Measurements from ENCODE around the gene RMRP. TPM values are rescaled to one million over a fixed set of nuclear protein-coding genes. Genes with fewer than 3 reads are reported as not detected.

Gene RMRP
- total and polyA plus RNA-seq, 10 of the 15 experiments (the other 5 are each of a cell fraction or from before 2014, with no cell fraction given): 12.0 to 42,450 (median 6,418) TPM; not detected in 4

DNA sequence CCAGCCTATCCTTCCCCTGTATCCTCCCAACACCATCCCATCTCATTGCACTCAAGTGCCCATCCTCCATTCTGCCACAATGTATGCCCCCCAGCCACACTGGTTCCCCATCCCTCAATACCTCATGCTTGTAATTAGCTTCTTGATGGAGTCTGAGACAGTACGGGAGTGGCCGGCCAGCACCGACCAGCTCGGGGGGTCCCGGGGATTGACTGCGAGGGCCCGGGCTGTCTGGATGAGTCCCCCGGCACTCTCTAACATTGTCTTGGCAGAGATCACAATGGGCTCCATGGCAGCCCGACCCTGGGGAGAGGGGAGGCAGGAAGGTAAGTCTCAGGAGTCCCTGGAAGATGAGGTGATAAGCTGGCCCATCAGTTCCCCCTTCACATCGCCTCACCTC lies 49.1 kb upstream of the RMRP start:
- H3K36me3 ChIP-seq (ENCODE audit: control insufficient read depth in 2 of 2, insufficient read depth in 2 of 2, low read length in 1 of 2): peaks cover 61 to 63% of the 10 kb centered on the region in 2 experiments
- H3K4me3 ChIP-seq: no peak overlapping the region
- FAIRE-seq: no peak
- RAD21 ChIA-PET (ENCODE audit: unreplicated experiment): no interaction called here
- DNase-seq (ENCODE audit: low read depth, low spot score): no peak
- 0 out of 2 replicates have a peak, but pooled peaks cover 3% of the 10 kb centered on the region for H3K4me1 ChIP-seq (ENCODE audit: control insufficient read depth, insufficient read depth, low read length)
- H3K27ac ChIP-seq (ENCODE audit: control insufficient read depth, insufficient read depth): no peak overlapping the region
- intact Hi-C loops (cut with micrococcal nuclease; ENCODE audit: unreplicated experiment): no loop called here
- H2AFZ ChIP-seq (ENCODE audit: control insufficient read depth, low read depth, low read length): no peak overlapping the region
- H3K27me3 ChIP-seq (replicated peaks in 1 of 2; ENCODE audit: control insufficient read depth in 2 of 2, insufficient read depth in 2 of 2, low read length in 1 of 2): no peaks in the 10 kb centered on the region
- POLR2A ChIA-PET: interaction anchor here (1.4 kb wide), 1 partner anchor 10 kb away, joined by 4 read pairs; no protein-coding TSS in a partner anchor
- H3K4me2 ChIP-seq (ENCODE audit: control insufficient read depth, insufficient read depth): no peak overlapping the region
- no TSS peak for BruUV-seq (replicated peaks)
- SMC1A ChIA-PET (ENCODE audit: uncharacterized antibody, unreplicated experiment): interaction anchor here (2.2 kb wide), 1 partner anchor 21 kb away, joined by 5 read pairs; no protein-coding TSS in a partner anchor
- in situ Hi-C loops (cut with MboI): no loop called here
- no peak for ATAC-seq
- H3K9ac ChIP-seq (ENCODE audit: control insufficient read depth, insufficient read depth, low read length): no peak overlapping the region
- no peaks in the 10 kb centered on the region for H3K79me2 ChIP-seq (ENCODE audit: control insufficient read depth, insufficient read depth, low read length)
- no peaks in the 10 kb centered on the region for H4K20me1 ChIP-seq (ENCODE audit: control insufficient read depth, insufficient read depth)
- 96% methylated on average over 10 of the region's 10 CpGs for WGBS (ENCODE audit: insufficient coverage, insufficient replicate concordance, low lambda C conversion rate, missing lambda C conversion rate)
- TF ChIP-seq, protein P1, sequence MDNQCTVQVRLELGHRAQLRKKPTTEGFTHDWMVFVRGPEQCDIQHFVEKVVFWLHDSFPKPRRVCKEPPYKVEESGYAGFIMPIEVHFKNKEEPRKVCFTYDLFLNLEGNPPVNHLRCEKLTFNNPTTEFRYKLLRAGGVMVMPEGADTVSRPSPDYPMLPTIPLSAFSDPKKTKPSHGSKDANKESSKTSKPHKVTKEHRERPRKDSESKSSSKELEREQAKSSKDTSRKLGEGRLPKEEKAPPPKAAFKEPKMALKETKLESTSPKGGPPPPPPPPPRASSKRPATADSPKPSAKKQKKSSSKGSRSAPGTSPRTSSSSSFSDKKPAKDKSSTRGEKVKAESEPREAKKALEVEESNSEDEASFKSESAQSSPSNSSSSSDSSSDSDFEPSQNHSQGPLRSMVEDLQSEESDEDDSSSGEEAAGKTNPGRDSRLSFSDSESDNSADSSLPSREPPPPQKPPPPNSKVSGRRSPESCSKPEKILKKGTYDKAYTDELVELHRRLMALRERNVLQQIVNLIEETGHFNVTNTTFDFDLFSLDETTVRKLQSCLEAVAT (IDR thresholded peaks at IDR 0.05): no peak
- TF ChIP-seq ZSCAN29 (IDR thresholded peaks at IDR 0.05): no peak
- TF ChIP-seq CREB1 (IDR thresholded peaks at IDR 0.05; ENCODE audit: low read depth): no peak
- TF ChIP-seq, protein P2, sequence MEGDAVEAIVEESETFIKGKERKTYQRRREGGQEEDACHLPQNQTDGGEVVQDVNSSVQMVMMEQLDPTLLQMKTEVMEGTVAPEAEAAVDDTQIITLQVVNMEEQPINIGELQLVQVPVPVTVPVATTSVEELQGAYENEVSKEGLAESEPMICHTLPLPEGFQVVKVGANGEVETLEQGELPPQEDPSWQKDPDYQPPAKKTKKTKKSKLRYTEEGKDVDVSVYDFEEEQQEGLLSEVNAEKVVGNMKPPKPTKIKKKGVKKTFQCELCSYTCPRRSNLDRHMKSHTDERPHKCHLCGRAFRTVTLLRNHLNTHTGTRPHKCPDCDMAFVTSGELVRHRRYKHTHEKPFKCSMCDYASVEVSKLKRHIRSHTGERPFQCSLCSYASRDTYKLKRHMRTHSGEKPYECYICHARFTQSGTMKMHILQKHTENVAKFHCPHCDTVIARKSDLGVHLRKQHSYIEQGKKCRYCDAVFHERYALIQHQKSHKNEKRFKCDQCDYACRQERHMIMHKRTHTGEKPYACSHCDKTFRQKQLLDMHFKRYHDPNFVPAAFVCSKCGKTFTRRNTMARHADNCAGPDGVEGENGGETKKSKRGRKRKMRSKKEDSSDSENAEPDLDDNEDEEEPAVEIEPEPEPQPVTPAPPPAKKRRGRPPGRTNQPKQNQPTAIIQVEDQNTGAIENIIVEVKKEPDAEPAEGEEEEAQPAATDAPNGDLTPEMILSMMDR (IDR thresholded peaks at IDR 0.05 in 2 of 3, conservative IDR thresholded peaks at IDR 0.05 in 1 of 3; ENCODE audit: control insufficient read depth in 2 of 3, extremely low read depth in 1 of 3, insufficient read depth in 1 of 3, low read depth in 3 of 3, low read length in 3 of 3): no peak
- TF ChIP-seq MTA3 (IDR thresholded peaks at IDR 0.05; ENCODE audit: borderline replicate concordance, low read length): no peak
- no peak for TF ChIP-seq CHD2 (IDR thresholded peaks at IDR 0.05; ENCODE audit: borderline replicate concordance, low read depth, low read length)
- TF ChIP-seq POLR2AphosphoS5 (IDR thresholded peaks at IDR 0.05; ENCODE audit: low read length): no peak
- no peak for TF ChIP-seq MYB (IDR thresholded peaks at IDR 0.05; ENCODE audit: borderline replicate concordance, low read depth, low read length)
- TF ChIP-seq KAT2A (conservative IDR thresholded peaks at IDR 0.05; ENCODE audit: control insufficient read depth, low read depth, low read length): no peak
- no peak for TF ChIP-seq ZNF622 (IDR thresholded peaks at IDR 0.05)
- TF ChIP-seq SIN3A (IDR thresholded peaks at IDR 0.05; ENCODE audit: low read depth, low read length): no peak
- TF ChIP-seq, protein P3, sequence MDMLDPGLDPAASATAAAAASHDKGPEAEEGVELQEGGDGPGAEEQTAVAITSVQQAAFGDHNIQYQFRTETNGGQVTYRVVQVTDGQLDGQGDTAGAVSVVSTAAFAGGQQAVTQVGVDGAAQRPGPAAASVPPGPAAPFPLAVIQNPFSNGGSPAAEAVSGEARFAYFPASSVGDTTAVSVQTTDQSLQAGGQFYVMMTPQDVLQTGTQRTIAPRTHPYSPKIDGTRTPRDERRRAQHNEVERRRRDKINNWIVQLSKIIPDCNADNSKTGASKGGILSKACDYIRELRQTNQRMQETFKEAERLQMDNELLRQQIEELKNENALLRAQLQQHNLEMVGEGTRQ (IDR thresholded peaks at IDR 0.05; ENCODE audit: borderline replicate concordance, low read depth, low read length): no peak
- TF ChIP-seq, protein P4, sequence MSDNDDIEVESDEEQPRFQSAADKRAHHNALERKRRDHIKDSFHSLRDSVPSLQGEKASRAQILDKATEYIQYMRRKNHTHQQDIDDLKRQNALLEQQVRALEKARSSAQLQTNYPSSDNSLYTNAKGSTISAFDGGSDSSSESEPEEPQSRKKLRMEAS (IDR thresholded peaks at IDR 0.05; ENCODE audit: low read depth, low read length): no peak
- TF ChIP-seq YBX1 (IDR thresholded peaks at IDR 0.05): no peak
- CTCF ChIA-PET: interaction anchor here (4.1 kb wide), 1 partner anchor 10 kb away, joined by 33 read pairs; no protein-coding TSS in a partner anchor
- no peaks in the 10 kb centered on the region for H3K9me3 ChIP-seq (replicated peaks; ENCODE audit: control insufficient read depth, insufficient read depth, low read length)
